Subcutaneous abdominal adipose tissue (tissue), 5 donors: ENCODE results near the gene PRM3.

ENCODE experiments used
- H3K27ac ChIP-seq: one replicate; pipeline ENCODE4 v1.7.0; 2013; ENCODE audit warnings: low read depth, mild to moderate bottlenecking, inconsistent platforms, low read length, moderate library complexity
- H3K27me3 ChIP-seq, 5 donors: one replicate each; pipeline ENCODE4 v1.7.0; 2013; ENCODE audit warnings: low read length in 5 of 5, inconsistent platforms in 1 of 5; ENCODE audit not compliant: control insufficient read depth in 5 of 5, insufficient read depth in 4 of 5
- H3K36me3 ChIP-seq, 5 donors: one replicate each; pipeline ENCODE4 v1.7.0; 2013; ENCODE audit warnings: low read length in 5 of 5; ENCODE audit not compliant: control insufficient read depth in 5 of 5, insufficient read depth in 5 of 5
- H3K4me1 ChIP-seq, 5 donors: one replicate each; pipeline ENCODE4 v1.7.0; 2013; ENCODE audit warnings: low read length in 5 of 5, mild to moderate bottlenecking in 3 of 5, moderate library complexity in 1 of 5; ENCODE audit not compliant: control insufficient read depth in 5 of 5, insufficient read depth in 5 of 5
- H3K4me3 ChIP-seq, 5 donors: one replicate each; pipeline ENCODE4 v1.7.0; 2013; ENCODE audit warnings: low read length in 5 of 5, low read depth in 1 of 5
- H3K9ac ChIP-seq, 5 donors: one replicate each; pipeline ENCODE4 v1.7.0; 2013; ENCODE audit warnings: low read length in 5 of 5, mild to moderate bottlenecking in 4 of 5, moderate library complexity in 3 of 5
- H3K9me3 ChIP-seq, 5 donors: one replicate each; pipeline ENCODE4 v1.7.0; 2013; ENCODE audit warnings: low read length in 5 of 5; ENCODE audit not compliant: control insufficient read depth in 5 of 5
- donor health status: healthy.
- donor health status: healthy.
- donor health status: healthy.
- donor health status: healthy.
- donor health status: healthy.

PRM3 gene

GRCh38 chr16:11313493-11314308 is 40.3 kb upstream of the PRM3 start:
- no peak overlapping the region for H3K27ac ChIP-seq
- H3K9me3 ChIP-seq = no peaks in the 10 kb centered on the region
- no peak overlapping the region for H3K9ac ChIP-seq

GRCh38 chr16:11312718-11313492 is 39.5 kb upstream of the PRM3 start:
- H3K27ac ChIP-seq = no peak overlapping the region
- H3K4me1 ChIP-seq = peaks cover 0 to 29% (median 3%) of the 10 kb centered on the region in 5 donors
- no peak overlapping the region for H3K9ac ChIP-seq

More at GRCh38 chr16:11313493-11314308, 40.3 kb upstream of the PRM3 start:
- Histone ChIP-seq H3K4me1 (peaks cover 0 to 28% (median 3%) of the 10 kb centered on the region in 5 donors), H3K4me3 (no peak overlapping the region), H3K27me3 (peaks cover 0 to 4% (median 1%) of the 10 kb centered on the region in 5 donors), H3K36me3 (no peaks in the 10 kb centered on the region)

DNA sequence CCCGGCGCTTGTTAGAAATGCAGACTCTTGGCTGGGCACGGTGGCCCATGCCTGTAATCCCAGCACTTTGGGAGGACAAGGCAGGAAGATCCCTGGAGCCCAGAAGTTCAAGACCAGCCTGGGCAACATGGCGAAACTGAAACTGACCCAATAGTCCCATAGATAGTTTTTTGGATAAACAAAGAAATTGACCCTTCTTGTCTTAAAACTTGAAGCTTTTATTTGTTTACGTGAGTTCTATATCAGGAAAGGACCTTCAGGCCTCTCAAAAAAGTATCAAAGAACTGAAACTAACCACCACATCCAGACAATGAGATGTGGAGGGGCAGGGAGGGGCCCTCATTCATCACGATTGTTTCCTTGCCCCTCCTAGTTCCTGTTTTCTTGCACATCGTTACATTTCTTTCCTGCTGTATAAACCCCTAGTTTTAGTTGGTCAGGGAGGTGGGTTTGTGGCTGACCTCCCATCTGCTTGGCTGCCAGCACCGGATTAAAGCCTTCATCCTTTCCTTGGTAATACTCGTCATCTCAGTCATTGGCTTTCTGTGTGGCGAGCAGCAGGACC is 37.6 kb upstream of the PRM3 start:
- Histone ChIP-seq H3K9ac (no peak overlapping the region), H3K27me3 (peaks cover 0 to 6% (median 1%) of the 10 kb centered on the region in 5 donors), H3K36me3 (no peaks in the 10 kb centered on the region), H3K4me1 (peaks cover 0 to 29% (median 3%) of the 10 kb centered on the region in 5 donors), H3K4me3 (no peak overlapping the region), H3K27ac (no peak overlapping the region), H3K9me3 (no peaks in the 10 kb centered on the region)

More at GRCh38 chr16:11312718-11313492, 39.5 kb upstream of the PRM3 start:
- Histone ChIP-seq H3K36me3 (no peaks in the 10 kb centered on the region), H3K4me3 (no peak overlapping the region), H3K27me3 (peaks cover 0 to 6% (median 4%) of the 10 kb centered on the region in 5 donors), H3K9me3 (no peaks in the 10 kb centered on the region)

DNA sequence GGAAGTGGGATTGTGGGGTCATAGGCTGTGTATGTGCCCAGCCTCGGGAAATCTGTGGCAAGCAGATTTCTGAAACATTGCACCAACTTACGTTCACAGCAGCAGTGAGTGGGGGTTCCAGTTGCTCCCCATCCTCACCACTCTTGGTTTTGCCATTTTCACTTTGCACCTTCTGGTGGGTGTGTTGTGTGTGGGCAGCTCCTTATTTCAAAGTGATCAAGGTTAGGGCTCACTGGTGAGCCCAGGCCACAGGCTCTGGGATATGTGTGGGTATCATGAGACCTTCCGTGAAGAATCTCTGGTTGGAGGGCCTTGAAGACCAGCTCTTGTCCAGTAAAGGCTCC is 37.2 kb upstream of the PRM3 start:
- Histone ChIP-seq H3K27me3 (peaks cover 0 to 6% (median 0%) of the 10 kb centered on the region in 5 donors), H3K4me1 (peaks cover 0 to 29% (median 3%) of the 10 kb centered on the region in 5 donors), H3K9ac (no peak overlapping the region), H3K27ac (no peak overlapping the region), H3K9me3 (no peaks in the 10 kb centered on the region), H3K4me3 (no peak overlapping the region), H3K36me3 (no peaks in the 10 kb centered on the region)

GRCh38 chr16:11309895-11310633 is 36.6 kb upstream of the PRM3 start:
- H3K27ac ChIP-seq = no peak overlapping the region
- H3K4me1 ChIP-seq = peaks cover 0 to 29% (median 3%) of the 10 kb centered on the region in 5 donors
- no peak overlapping the region for H3K9ac ChIP-seq
- H3K4me3 ChIP-seq = no peak overlapping the region
- peaks cover 0 to 6% (median 0%) of the 10 kb centered on the region in 5 donors for H3K27me3 ChIP-seq
- no peaks in the 10 kb centered on the region for H3K9me3 ChIP-seq
- H3K36me3 ChIP-seq = no peaks in the 10 kb centered on the region

DNA sequence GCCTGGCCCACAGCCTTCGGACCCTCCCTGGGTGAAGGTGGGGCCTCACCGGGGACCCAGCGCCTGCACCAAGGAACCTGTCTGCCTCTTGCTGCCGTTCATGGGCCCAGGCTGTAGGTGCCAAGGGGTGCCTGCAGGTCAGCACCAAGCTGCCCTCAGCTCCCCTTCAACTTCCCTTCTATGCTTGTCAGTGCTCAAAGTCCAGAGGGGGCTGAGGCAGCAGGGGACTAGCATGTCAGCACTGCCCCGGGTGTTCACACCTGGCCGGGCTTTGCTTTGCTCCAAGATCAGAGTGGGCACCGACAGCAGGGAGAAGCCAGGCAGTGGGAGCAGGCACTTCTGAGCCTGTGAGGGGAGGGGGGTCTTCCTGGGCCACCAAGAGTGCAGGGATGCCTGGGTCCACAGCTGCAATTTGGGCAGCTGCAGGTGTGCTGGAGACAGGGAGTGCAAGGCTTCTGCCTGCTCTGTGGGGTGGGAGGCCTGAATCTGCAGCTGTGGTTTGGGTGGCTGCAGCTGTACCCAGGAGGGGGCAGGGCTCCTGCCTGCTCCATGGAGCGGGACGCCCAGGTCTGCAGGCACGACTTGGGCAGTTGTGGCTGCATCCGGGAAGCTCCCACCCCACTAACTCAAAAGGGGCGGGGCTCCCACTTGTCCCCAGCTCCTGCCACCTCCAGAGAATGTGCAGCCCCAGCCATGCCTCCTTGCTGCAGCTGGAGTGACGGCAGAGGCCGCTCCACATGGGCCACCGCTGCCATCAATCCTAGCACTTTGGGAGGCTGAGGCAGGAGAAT is 35.3 kb upstream of the PRM3 start:
- no peak overlapping the region for H3K27ac ChIP-seq
- no peak overlapping the region for H3K4me3 ChIP-seq
- H3K9ac ChIP-seq = no peak overlapping the region
- peaks cover 0 to 6% (median 0%) of the 10 kb centered on the region in 5 donors for H3K27me3 ChIP-seq
- no peaks in the 10 kb centered on the region for H3K36me3 ChIP-seq
- peaks cover 0 to 29% (median 3%) of the 10 kb centered on the region in 5 donors for H3K4me1 ChIP-seq
- peaks cover 0 to under 1% (median 0%) of the 10 kb centered on the region in 5 donors for H3K9me3 ChIP-seq

GRCh38 chr16:11307639-11308492 is 34.4 kb upstream of the PRM3 start:
- Histone ChIP-seq H3K9me3 (peaks cover 0 to 3% (median 0%) of the 10 kb centered on the region in 5 donors), H3K4me1 (peaks cover 0 to 29% (median 3%) of the 10 kb centered on the region in 5 donors), H3K9ac (no peak overlapping the region), H3K27ac (no peak overlapping the region), H3K4me3 (no peak overlapping the region), H3K36me3 (no peaks in the 10 kb centered on the region), H3K27me3 (peaks cover 0 to 6% (median 0%) of the 10 kb centered on the region in 5 donors)

- H3K27ac ChIP-seq = no peak overlapping the region
- H3K4me3 ChIP-seq = no peak overlapping the region
- H3K36me3 ChIP-seq = no peaks in the 10 kb centered on the region
- H3K27me3 ChIP-seq = peaks cover 0 to 6% (median 0%) of the 10 kb centered on the region in 5 donors
- peaks cover 0 to 26% (median 3%) of the 10 kb centered on the region in 5 donors for H3K4me1 ChIP-seq
- H3K9me3 ChIP-seq = peaks cover 0 to 3% (median 0%) of the 10 kb centered on the region in 5 donors
- no peak overlapping the region for H3K9ac ChIP-seq
Measured at GRCh38 chr16:11306997-11307638, 33.7 kb upstream of the PRM3 start.
